GM21723 (cell line): Measurements from ENCODE around the gene PNMT.
"Not testable (repeated sequence)": the region's sequence is repeated elsewhere in the genome, so short reads cannot be mapped to it uniquely, and the experiment has no call there.

Experiments
- ATAC-seq: cut with Tn5 transposase; IDR thresholded peaks from one replicate; pipeline ENCODE4 v1.9.1; 2021; ENCODE audit warnings: mild to moderate bottlenecking, moderate library complexity; ENCODE audit not compliant: unreplicated experiment

The PNMT gene

DNA sequence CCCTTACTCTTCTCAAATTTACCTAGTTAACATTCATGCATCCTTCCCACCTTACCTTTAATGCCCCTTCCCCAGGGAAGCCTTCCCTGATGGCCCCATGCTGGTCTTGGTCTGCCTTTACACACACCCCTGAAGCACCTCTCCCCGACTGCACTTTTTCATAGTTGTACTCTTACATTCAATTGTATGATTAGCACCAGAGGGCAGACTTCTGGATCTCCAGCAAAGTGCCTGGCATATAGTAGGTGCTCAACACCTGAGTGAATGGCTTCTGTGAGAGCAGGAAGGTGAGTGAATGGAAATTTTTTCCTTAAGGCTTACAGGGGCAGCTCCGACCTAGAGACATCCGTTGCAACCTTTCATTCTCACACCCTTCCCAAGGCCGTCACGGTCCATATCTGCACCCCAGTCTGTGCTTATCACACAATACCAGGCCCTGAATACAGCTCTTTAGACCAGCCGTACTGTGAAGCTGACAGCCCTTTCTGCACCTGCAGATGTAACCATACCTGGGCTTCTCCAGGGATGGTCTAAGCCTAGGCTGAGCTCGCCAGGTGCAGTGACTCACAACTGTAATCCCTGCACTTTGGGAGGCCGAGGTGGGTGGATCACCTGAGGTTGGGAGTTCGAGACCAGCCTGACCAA, 15.2 kb downstream of the PNMT start:
- no peak for ATAC-seq

- ATAC-seq: no peak
Measured at GRCh38 chr17:39684369-39685192, 16.3 kb downstream of the PNMT start.

DNA sequence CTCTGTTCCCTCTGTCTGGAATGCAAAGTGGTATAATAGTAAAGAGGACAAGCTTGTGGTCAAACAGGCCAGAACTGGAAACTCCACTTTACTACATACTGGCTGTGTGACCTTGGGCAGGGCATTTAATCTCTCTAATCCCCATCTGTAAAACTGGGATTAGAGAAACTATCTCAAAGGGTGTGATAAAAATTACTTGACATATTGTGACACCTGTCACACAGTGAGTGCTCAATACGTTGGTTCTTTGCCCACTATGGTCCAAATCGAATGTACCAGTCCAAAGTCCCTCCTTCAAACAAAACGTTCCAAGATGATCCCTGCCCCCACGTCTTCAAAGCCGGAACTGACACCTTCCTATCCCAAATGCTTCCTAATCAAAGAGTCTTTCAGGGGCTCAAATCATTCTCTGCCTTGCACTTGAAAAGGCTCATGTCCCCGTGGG, 18.9 kb downstream of the PNMT start:
- ATAC-seq: no peak

DNA sequence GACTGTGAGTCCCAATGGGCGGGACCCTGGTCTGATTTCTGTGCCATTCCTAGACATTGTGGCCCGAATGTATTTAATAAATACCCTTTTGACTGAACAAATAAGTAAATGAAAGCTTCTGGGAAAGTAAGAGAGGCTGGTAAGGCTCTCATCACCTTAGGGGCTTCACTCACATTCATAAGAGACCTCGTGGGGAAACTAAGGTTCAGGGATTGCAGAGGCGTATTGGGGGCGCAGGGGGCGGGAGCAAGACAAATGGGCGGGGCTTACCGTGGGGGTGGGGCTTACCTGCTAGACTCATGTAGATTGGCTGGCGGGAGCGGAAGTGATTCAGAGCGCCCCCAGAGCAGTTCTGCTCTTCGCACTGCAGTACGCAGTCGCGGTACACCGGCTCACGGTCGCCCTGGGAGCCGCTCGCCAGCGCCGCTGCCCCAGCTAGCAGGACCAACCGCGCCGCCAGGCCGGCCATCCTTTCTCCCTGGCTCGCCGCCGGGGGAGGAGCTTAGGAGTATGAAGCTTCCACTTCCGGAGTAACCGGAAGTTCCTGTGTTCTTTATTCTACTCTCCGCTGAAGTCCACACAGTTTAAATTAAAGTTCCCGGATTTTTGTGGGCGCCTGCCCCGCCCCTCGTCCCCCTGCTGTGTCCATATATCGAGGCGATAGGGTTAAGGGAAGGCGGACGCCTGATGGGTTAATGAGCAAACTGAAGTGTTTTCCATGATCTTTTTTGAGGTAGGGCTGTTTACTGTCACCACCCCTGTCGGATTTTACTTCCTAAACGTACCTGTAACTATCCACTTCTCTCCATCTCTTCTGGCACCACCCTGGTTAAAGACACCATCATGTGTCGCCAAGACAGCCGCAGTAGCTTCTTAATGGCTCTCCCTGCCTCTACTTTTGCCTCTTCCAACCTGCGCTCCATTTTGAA, 19.6 kb downstream of the PNMT start, which contains the start of gene PGAP3:
PGAP3 (minus strand) TSS at position 512 of the 929 bp plus-strand sequence; CDS start at position 469, 43 bp downstream.
- peak; percentile 81 for ATAC-seq

GRCh38 chr17:39688475-39688835, 20.2 kb downstream of the PNMT start:
- ATAC-seq: no peak

DNA sequence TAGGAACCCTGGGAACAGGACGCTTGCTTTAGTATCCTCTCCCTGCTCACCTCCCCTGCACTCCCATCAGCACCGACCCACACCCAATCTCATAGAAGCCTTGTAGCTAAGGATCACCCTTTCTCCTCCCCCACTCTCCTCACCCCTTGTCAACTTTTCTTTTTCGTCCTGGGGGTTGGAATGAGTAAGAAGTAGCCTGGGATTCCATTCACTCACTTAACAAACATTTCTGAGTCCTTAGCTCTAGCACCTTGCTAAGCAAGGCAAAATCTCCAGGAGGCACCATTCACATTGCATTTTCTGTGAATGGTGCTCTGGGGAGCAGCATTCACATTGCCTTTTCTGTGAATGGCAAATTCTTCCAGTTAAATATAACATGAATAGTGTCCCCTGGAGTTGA, 20.7 kb downstream of the PNMT start:
- ATAC-seq: no peak

DNA sequence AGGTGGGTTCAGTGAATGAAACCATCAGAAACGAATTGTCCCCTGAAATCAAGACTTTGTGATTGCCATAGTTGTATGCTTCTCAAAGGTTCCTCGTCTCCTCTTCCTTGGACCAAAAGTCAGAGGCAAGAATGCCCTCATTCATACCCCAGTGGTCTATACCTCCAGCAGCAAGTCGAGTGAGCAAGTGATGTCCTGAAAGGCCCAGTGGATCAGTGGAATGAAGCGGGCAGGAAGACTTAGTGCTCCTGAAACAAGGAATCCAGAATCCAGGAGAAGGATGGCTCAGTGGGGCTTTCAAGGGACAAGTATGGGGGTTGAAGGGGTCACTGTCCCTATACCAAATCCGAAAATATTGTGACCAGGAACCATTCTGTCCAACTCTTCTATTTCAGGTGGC, 26.3 kb downstream of the PNMT start:
- ATAC-seq: no peak

DNA sequence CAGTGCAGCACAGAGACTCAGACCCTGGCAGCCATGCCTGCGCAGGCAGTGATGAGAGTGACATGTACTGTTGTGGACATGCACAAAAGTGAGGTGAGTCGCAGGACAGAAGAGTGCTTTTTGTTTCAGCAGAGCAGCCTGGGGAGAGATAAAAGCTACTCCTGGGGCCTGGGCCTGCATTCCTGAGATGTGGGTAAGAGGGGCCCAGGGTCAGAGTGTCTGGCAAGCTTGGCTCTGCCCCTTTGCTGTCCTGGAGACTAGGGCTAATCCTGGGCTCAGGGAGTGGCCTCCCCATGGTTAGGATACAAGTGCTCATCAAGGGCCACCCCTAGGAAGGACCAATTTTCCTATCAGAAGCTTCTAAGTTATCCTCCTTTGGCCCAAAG, 26.8 kb downstream of the PNMT start:
- ATAC-seq: no peak

DNA sequence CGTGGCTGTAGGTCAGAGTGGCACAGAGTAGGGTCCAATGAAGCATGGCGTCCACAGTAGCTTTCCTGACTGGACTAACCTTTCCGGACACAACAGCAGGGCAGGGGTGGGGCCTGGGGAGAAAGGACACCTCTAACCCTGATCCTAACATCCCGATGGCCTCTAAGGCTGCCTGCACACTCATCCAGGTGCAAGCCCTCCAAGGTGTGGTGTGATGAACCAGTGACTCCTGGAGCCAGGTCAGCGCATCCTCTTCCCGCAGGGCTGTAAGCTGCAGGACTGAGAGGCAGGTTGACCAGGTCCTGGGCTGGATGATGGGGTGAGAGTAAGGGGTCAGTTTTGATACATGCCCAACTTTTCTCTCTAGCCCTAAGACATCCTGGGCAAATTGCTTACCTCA, 28.5 kb downstream of the PNMT start:
- no peak for ATAC-seq

DNA sequence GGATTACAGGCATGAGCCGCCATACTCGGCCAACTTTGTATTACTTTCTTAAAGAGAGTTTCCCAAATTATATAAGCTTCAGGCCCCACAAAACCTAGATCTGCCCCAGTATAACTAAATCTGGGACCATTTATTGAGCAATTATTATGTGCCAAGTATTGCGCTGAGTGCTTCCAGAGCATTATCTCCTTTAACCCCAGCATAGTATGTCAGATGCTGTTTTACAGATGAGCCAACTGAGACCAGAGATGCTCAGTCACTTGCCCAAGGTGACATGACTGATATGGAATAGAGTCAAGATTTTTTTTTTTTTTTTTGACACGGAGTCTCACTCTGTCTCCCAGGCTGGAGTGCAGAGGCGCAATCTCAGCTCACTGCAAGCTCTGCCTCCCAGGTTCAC, 29.7 kb downstream of the PNMT start:
- no peak for ATAC-seq

- not testable (repeated sequence) for ATAC-seq
Measured at GRCh38 chr17:39699157-39699817, 31.0 kb downstream of the PNMT start.

GRCh38 chr17:39699818-39700147, 31.5 kb downstream of the PNMT start, which contains the start of gene ERBB2:
TSS of gene ERBB2 (plus strand) at chr17:39700064. CDS start at chr17:39700239, 175 bp downstream.
- ATAC-seq: no peak

- no peak for ATAC-seq
Measured at GRCh38 chr17:39700148-39700987, 32.1 kb downstream of the PNMT start.

DNA sequence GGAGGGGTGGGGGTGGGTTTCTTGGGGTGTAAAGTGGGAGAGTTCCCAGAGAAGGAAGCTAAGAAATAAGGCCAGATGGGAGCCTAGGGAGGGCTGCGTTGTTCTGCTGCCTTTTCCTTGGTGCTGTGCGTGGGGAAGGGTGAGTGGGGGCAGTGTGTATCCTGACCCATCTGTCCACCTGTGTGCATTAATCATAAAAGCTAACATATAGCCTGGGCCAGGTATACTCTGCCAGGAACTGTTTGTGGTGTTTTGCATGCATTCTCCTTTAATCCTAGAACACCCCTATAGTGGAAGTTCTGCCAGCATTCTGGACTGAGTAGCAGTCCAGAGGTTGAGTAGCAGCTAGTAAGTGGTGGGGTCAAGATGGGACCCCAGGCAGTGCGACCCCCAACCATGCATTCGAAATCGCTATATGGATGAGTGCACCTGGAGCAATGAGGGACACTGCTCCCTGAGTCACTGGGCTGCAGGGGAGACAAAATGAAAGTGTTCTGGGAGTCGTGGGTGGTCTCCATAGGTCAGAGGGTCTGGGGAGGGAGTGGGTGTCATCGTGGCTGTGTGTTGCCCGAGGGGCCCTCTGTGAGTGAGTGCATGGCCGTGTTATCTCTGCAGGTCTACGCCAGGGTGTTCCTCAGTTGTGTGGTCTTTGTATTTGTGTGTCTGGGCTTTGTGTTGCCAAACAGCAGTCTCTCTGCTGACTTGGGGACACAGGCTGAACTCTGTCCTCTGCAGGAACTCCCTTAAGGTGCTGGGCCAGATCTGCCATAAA, 32.9 kb downstream of the PNMT start:
- no peak for ATAC-seq

GRCh38 chr17:39701784-39702422, 33.6 kb downstream of the PNMT start:
- ATAC-seq: no peak

GRCh38 chr17:39702901-39703893, 34.9 kb downstream of the PNMT start:
- ATAC-seq: no peak

DNA sequence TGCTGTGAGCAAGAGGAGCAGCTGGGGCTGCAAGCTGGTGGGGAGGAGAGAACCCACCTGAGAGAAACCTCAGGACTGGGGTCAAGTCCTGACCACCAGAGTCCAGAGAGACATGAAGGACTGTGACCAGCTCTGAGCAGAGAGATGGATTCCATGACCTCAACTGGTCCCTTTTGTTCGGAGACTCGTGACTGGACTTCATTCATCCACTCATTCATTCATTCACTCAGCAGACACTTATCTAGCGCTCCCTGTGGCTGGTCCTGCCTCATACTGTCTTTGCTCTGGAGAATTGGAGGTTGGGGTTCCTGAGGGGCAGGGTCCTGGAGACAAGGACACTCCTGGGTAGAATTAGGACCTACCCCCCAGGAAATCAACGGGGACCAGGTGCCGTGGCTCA, 35.7 kb downstream of the PNMT start:
- no peak for ATAC-seq
